PC-3 (cell line): Measurements from ENCODE around the gene C1orf185. TPM values are rescaled to one million over a fixed set of nuclear protein-coding genes. Genes with fewer than 3 reads are reported as not detected.

Experiments
- ATAC-seq: fragments of 200-7000 bp; cut with Tn5 transposase; 2 replicates; pipeline ENCODE4 v1.9.1; 2020; ENCODE audit warnings: mild to moderate bottlenecking, moderate library complexity
- Bru-seq: library from RNA; stranded (reverse); fragments of 400-500 nt; gene quantifications from one replicate; lab custom pipeline; 2021; lab: Mats Ljungman, UMichigan
- BruChase-seq, 2 experiments: library from RNA; stranded (reverse); fragments of 400-500 nt; gene quantifications; one replicate each; lab custom pipeline; 2021; lab: Mats Ljungman, UMichigan
- BruUV-seq: library from RNA; stranded (reverse); fragments of 400-500 nt; replicated peaks from 2 replicates; lab custom pipeline; 2021; lab: Mats Ljungman, UMichigan
- CTCF ChIA-PET: fragments of 300-600 bp; sonication (Branson Sonifier 250); formaldehyde crosslinking; loops from one replicate; lab custom pipeline; 2022; ENCODE audit warnings: antibody characterized with exemption; lab: Charles Lee
- POLR2A ChIA-PET: fragments of 300-600 bp; sonication (Branson Sonifier 250); formaldehyde crosslinking; loops from one replicate; lab custom pipeline; 2022; ENCODE audit warnings: antibody characterized with exemption; ENCODE audit not compliant: unreplicated experiment; lab: Charles Lee
- DNase-seq: peaks from one replicate; pipeline ENCODE4 v3.0.0-alpha.2; 2015
- H2AFZ ChIP-seq: fragments of 300-600 bp; sonication (generic); 2 replicates; pipeline ENCODE4 v1.6.0; 2016; ENCODE audit warnings: antibody characterized with exemption, low read length
- H3F3A ChIP-seq: fragments of 300-600 bp; sonication (generic); one replicate; pipeline ENCODE4 v1.6.0; 2017; ENCODE audit warnings: antibody characterized with exemption, low read length, control low read depth, mild to moderate bottlenecking; ENCODE audit not compliant: unreplicated experiment
- H3K27ac ChIP-seq: fragments of 300-600 bp; sonication (generic); 2 replicates; pipeline ENCODE4 v1.5.1; 2016; ENCODE audit warnings: mild to moderate bottlenecking, low read length
- H3K27me3 ChIP-seq: fragments of 300-600 bp; sonication (generic); 2 replicates; pipeline ENCODE4 v1.6.1; 2016; ENCODE audit warnings: low read length, mixed read lengths
- H3K36me3 ChIP-seq: fragments of 300-600 bp; sonication (generic); 2 replicates; pipeline ENCODE4 v1.6.1; 2016; ENCODE audit warnings: low read depth, mixed run types, low read length, mixed read lengths
- H3K4me1 ChIP-seq: fragments of 300-600 bp; sonication (generic); 2 replicates; pipeline ENCODE4 v1.5.1; 2016; ENCODE audit warnings: low read length; ENCODE audit not compliant: insufficient read depth
- H3K4me2 ChIP-seq: fragments of 300-600 bp; sonication (generic); 2 replicates; pipeline ENCODE4 v1.6.0; 2016; ENCODE audit warnings: low read length
- H3K4me3 ChIP-seq: fragments of 300-600 bp; sonication (generic); 2 replicates; pipeline ENCODE4 v1.5.1; 2016; ENCODE audit warnings: mild to moderate bottlenecking, low read length, mixed read lengths
- H3K79me2 ChIP-seq: fragments of 300-600 bp; sonication (generic); 2 replicates; pipeline ENCODE4 v1.6.1; 2017; ENCODE audit warnings: low read length, mixed read lengths
- H3K9ac ChIP-seq: fragments of 300-600 bp; sonication (generic); 2 replicates; pipeline ENCODE4 v1.6.0; 2016; ENCODE audit warnings: mild to moderate bottlenecking, low read length
- H3K9me2 ChIP-seq: fragments of 300-600 bp; sonication (generic); replicated peaks from 2 replicates; pipeline ENCODE4 v1.6.1; 2016; ENCODE audit warnings: mixed run types, low read length, mixed read lengths
- H3K9me3 ChIP-seq: fragments of 300-600 bp; sonication (generic); 2 replicates; pipeline ENCODE4 v1.6.1; 2016; ENCODE audit warnings: low read length, mixed read lengths
- H4K20me1 ChIP-seq: fragments of 300-600 bp; sonication (generic); 2 replicates; pipeline ENCODE4 v1.6.1; 2016; ENCODE audit warnings: low read length, mixed read lengths
- CTCF ChIP-seq: fragments of 300-600 bp; sonication (generic); conservative IDR thresholded peaks from 2 replicates; pipeline ENCODE4 v1.5.1; 2017; ENCODE audit warnings: antibody characterized with exemption, low read depth, mild to moderate bottlenecking, low read length
- EZH2 ChIP-seq: fragments of 300-600 bp; sonication (generic); IDR thresholded peaks from one replicate; pipeline ENCODE4 v1.6.1; 2017; ENCODE audit warnings: antibody characterized with exemption, mild to moderate bottlenecking, low read length; ENCODE audit not compliant: unreplicated experiment
- EZH2phosphoT487 ChIP-seq: fragments of 300-600 bp; sonication (generic); IDR thresholded peaks from 2 replicates; pipeline ENCODE4 v1.6.1; 2018; ENCODE audit warnings: mild to moderate bottlenecking, antibody characterized with exemption, low read length, borderline replicate concordance
- intact Hi-C: fragments of 100-400 bp; cut with micrococcal nuclease; formaldehyde crosslinking; loops from 2 replicates; pipeline ENCODE4 v1.9.0; 2023
- long read RNA-seq: library from polyadenylated mRNA; unstranded; transcript quantifications from one replicate; pipeline ENCODE4 v2.0.0, GENCODE V29; 2021; ENCODE audit not compliant: unreplicated experiment
- total RNA-seq: library from RNA; depleted of rRNA; stranded (reverse); fragments of >200 nt; gene quantifications from 2 replicates; pipeline ENCODE4 v1.2.3, GENCODE V29; 2014; rRNA removed

Gene C1orf185
- total RNA-seq (not detected in 2 replicates), Bru-seq, nascent RNA (percentile 17 among the genes with signal in this experiment), BruChase-seq, experiment 1, labeled RNA remaining after a 6-hour chase (percentile 18 among the genes with signal in this experiment), BruChase-seq, experiment 2, labeled RNA remaining after a 2-hour chase (percentile 28 among the genes with signal in this experiment)
- long read RNA-seq, result 0 reads

DNA sequence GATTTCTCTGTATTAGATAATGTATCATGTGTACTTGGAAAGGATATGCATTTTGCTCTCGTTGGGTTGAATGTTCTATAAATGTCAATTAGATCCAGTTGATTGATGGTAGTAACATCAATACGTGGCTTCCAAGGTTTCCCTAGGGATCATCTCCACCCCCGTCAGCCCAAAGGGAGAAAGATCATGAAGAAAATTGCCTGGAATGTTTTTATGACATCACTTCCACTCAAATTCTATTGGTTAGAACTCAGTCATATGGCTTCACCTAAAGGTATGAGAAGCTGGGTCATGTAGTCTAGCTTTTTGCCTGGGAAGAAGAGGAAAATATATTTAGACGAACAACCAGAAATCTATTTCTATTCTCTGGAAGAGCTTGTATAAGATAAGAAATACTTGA lies at the start of gene C1orf185:
Gene C1orf185, plus strand, starts transcription at position 253 of the 400 bp plus-strand sequence. Its CDS starts 6 bp downstream, at position 259.
- ChIA-PET POLR2A (no interaction called here), CTCF (no interaction called here)
- ATAC-seq (no peak), DNase-seq (no peak)
- Histone ChIP-seq H3K4me3 (no peak within 1 kb of the TSS), H3K9me2 (no peaks in the 10 kb centered on the region), H3K4me1 (no peaks in the 10 kb centered on the region), H3F3A (no peaks in the 10 kb centered on the region), H3K27ac (no peak within 1 kb of the TSS), H3K27me3 (no peaks in the 10 kb centered on the region), H4K20me1 (no peaks in the 10 kb centered on the region), H3K36me3 (no peaks in the 10 kb centered on the region), H2AFZ (no peak within 1 kb of the TSS), H3K4me2 (no peak within 1 kb of the TSS), H3K9me3 (no peaks in the 10 kb centered on the region), H3K79me2 (no peaks in the 10 kb centered on the region), H3K9ac (no peak within 1 kb of the TSS)
- intact Hi-C loops, result no loop called here
- no TSS peak for BruUV-seq
- TF ChIP-seq EZH2phosphoT487, result no peak
- TF ChIP-seq EZH2, result no peak
- TF ChIP-seq CTCF, result no peak

GRCh38 chr1:51058858-51059257 lies 43.2 kb upstream of the C1orf185 start:
- ATAC-seq (peak; percentile 23; the same call in 1 of the 2 replicates), DNase-seq (peak; percentile 56)
- POLR2A ChIA-PET, result no interaction called here
- intact Hi-C loops, result no loop called here
- Histone ChIP-seq H3K9ac (no peak overlapping the region), H3K9me2 (no peaks in the 10 kb centered on the region), H3K4me1 (peaks cover 31% of the 10 kb centered on the region), H4K20me1 (no peaks in the 10 kb centered on the region), H3K4me2 (no peak overlapping the region), H3K27me3 (no peaks in the 10 kb centered on the region), H3F3A (peaks cover 9% of the 10 kb centered on the region), H3K9me3 (0 out of 2 replicates have a peak, but pooled peaks cover 5% of the 10 kb centered on the region), H3K27ac (no peak overlapping the region), H3K36me3 (no peaks in the 10 kb centered on the region), H2AFZ (no peak overlapping the region), H3K4me3 (no peak overlapping the region), H3K79me2 (no peaks in the 10 kb centered on the region)
- BruUV-seq, result no TSS peak
- CTCF ChIA-PET, result no interaction called here
- TF ChIP-seq CTCF (peak; percentile 63; the same call in 1 of the 2 replicates), EZH2 (no peak)
